NB4 (cell line): ENCODE measurements around the gene SLC25A18.

Experiments used
- MYC ChIP-seq: IDR thresholded peaks from 2 replicates; pipeline ENCODE4 v1.6.1; 2011; ENCODE audit warnings: low read depth, low read length
- TF ChIP-seq, protein P1 (sequence below): IDR thresholded peaks from one replicate; pipeline ENCODE4 v1.5.1; 2012; ENCODE audit warnings: low read depth, low read length

DNA sequence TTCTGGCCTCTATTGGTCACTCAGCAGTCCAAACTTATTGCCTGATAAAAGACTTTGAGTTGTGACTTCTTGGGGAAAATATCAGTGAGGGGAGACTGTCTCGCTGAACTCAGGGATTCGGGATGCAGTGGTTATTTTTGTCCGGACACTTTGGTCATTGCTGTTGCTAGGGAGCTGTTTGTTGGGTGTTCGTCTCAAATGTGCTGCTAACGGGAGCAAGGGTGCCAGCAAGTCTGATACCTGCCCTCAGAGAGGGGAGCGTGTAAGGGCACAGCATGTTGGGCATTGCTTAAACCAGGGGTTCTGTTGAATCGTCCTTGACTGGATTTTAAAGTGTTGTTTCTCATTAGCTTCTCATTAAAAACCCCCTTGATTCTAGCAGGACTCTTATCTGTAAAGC lies 49.2 kb upstream of the SLC25A18 start:
- TF ChIP-seq, protein P1, sequence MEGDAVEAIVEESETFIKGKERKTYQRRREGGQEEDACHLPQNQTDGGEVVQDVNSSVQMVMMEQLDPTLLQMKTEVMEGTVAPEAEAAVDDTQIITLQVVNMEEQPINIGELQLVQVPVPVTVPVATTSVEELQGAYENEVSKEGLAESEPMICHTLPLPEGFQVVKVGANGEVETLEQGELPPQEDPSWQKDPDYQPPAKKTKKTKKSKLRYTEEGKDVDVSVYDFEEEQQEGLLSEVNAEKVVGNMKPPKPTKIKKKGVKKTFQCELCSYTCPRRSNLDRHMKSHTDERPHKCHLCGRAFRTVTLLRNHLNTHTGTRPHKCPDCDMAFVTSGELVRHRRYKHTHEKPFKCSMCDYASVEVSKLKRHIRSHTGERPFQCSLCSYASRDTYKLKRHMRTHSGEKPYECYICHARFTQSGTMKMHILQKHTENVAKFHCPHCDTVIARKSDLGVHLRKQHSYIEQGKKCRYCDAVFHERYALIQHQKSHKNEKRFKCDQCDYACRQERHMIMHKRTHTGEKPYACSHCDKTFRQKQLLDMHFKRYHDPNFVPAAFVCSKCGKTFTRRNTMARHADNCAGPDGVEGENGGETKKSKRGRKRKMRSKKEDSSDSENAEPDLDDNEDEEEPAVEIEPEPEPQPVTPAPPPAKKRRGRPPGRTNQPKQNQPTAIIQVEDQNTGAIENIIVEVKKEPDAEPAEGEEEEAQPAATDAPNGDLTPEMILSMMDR = no peak
- no peak for TF ChIP-seq MYC
